H9 (cell line): ENCODE measurements around the gene HGF. TPM values are rescaled to one million over a fixed set of nuclear protein-coding genes. Genes with fewer than 3 reads are reported as not detected.

Source experiments
- DNase-seq: peaks from one replicate; pipeline ENCODE4 v3.0.0-alpha.2; 2017
- H2AFZ ChIP-seq: one replicate; pipeline ENCODE4 v1.6.1; 2013; ENCODE audit warnings: mild to moderate bottlenecking, low read length, control low read depth, moderate library complexity
- H2AK5ac ChIP-seq: 2 replicates; pipeline ENCODE4 v1.6.1; 2013; ENCODE audit warnings: low read length, control low read depth, mixed read lengths; ENCODE audit not compliant: insufficient read length
- H2BK120ac ChIP-seq: one replicate; pipeline ENCODE4 v1.6.1; 2013; ENCODE audit warnings: low read depth, mild to moderate bottlenecking, low read length, control low read depth, inconsistent platforms; ENCODE audit not compliant: poor library complexity, severe bottlenecking
- H2BK12ac ChIP-seq: 2 replicates; pipeline ENCODE4 v1.6.1; 2013; ENCODE audit warnings: low read length, control low read depth, mixed read lengths, low read depth; ENCODE audit not compliant: insufficient read length
- H2BK15ac ChIP-seq: 2 replicates; pipeline ENCODE4 v1.6.1; 2013; ENCODE audit warnings: low read depth, low read length, control low read depth
- H2BK20ac ChIP-seq: one replicate; pipeline ENCODE4 v1.6.1; 2013; ENCODE audit warnings: low read depth, mild to moderate bottlenecking, low read length, control low read depth, inconsistent platforms; ENCODE audit not compliant: poor library complexity, severe bottlenecking
- H2BK5ac ChIP-seq: 2 replicates; pipeline ENCODE4 v1.6.1; 2013; ENCODE audit warnings: low read length, control low read depth, mixed read lengths; ENCODE audit not compliant: insufficient read length
- H3K14ac ChIP-seq: 2 replicates; pipeline ENCODE4 v1.6.1; 2013; ENCODE audit warnings: low read length, control low read depth; ENCODE audit not compliant: insufficient read depth
- H3K18ac ChIP-seq: 2 replicates; pipeline ENCODE4 v1.6.1; 2013; ENCODE audit warnings: low read depth, mild to moderate bottlenecking, mixed read lengths, low read length, control low read depth; ENCODE audit not compliant: insufficient read length
- H3K23ac ChIP-seq: 2 replicates; pipeline ENCODE4 v1.6.1; 2013; ENCODE audit warnings: low read length, control low read depth, mixed read lengths, low read depth; ENCODE audit not compliant: insufficient read length
- H3K23me2 ChIP-seq: 2 replicates; pipeline ENCODE4 v1.6.1; 2013; ENCODE audit warnings: low read depth, mild to moderate bottlenecking, mixed read lengths, low read length, control low read depth; ENCODE audit not compliant: insufficient read length, poor library complexity, severe bottlenecking
- H3K27ac ChIP-seq: 2 replicates; pipeline ENCODE4 v1.5.1; 2013; ENCODE audit warnings: low read length, control low read depth, mixed read lengths, low read depth; ENCODE audit not compliant: insufficient read length
- H3K27me3 ChIP-seq: 2 replicates; pipeline ENCODE4 v1.6.1; 2013; ENCODE audit warnings: low read length, control low read depth, inconsistent platforms; ENCODE audit not compliant: insufficient read depth
- H3K4ac ChIP-seq: 2 replicates; pipeline ENCODE4 v1.6.1; 2013; ENCODE audit warnings: low read depth, mild to moderate bottlenecking, control low read depth, inconsistent platforms, low read length, moderate library complexity
- H3K4me1 ChIP-seq: 2 replicates; pipeline ENCODE4 v1.6.1; 2013; ENCODE audit warnings: low read length, control low read depth, inconsistent platforms; ENCODE audit not compliant: insufficient read depth
- H3K4me2 ChIP-seq: 2 replicates; pipeline ENCODE4 v1.6.1; 2013; ENCODE audit warnings: low read length, control low read depth, mixed read lengths; ENCODE audit not compliant: insufficient read length, insufficient read depth
- H3K56ac ChIP-seq: 2 replicates; pipeline ENCODE4 v1.6.1; 2013; ENCODE audit warnings: low read depth, mild to moderate bottlenecking, mixed read lengths, low read length, control low read depth; ENCODE audit not compliant: insufficient read length
- H3K79me1 ChIP-seq: 2 replicates; pipeline ENCODE4 v1.6.1; 2013; ENCODE audit warnings: low read depth, mild to moderate bottlenecking, moderate library complexity, low read length, control low read depth, inconsistent platforms; ENCODE audit not compliant: insufficient read depth, poor library complexity, severe bottlenecking
- H3K79me2 ChIP-seq: 2 replicates; pipeline ENCODE4 v1.6.1; 2013; ENCODE audit warnings: low read length, control low read depth, inconsistent platforms; ENCODE audit not compliant: insufficient read depth
- H3K9ac ChIP-seq: 2 replicates; pipeline ENCODE4 v1.6.1; 2013; ENCODE audit warnings: low read length, control low read depth, mixed read lengths; ENCODE audit not compliant: insufficient read length; ENCODE audit errors: extremely low read depth
- H3K9me3 ChIP-seq: one replicate; pipeline ENCODE4 v1.6.1; 2013; ENCODE audit warnings: low read depth, low read length, inconsistent platforms; ENCODE audit not compliant: control insufficient read depth
- H3T11ph ChIP-seq: one replicate; pipeline ENCODE4 v1.6.1; 2013; ENCODE audit warnings: mild to moderate bottlenecking, low read length, control low read depth, inconsistent platforms
- H4K20me1 ChIP-seq: one replicate; pipeline ENCODE4 v1.6.1; 2013; ENCODE audit not compliant: control insufficient read depth, insufficient read length, insufficient read depth
- H4K5ac ChIP-seq: 2 replicates; pipeline ENCODE4 v1.6.1; 2013; ENCODE audit warnings: low read depth, mild to moderate bottlenecking, mixed read lengths, low read length, control low read depth; ENCODE audit not compliant: insufficient read length
- H4K8ac ChIP-seq: replicated peaks from 2 replicates; pipeline ENCODE4 v1.6.1; 2013; ENCODE audit warnings: low read length, control low read depth, mixed read lengths, low read depth; ENCODE audit not compliant: insufficient read length
- H4K91ac ChIP-seq: 2 replicates; pipeline ENCODE4 v1.6.1; 2013; ENCODE audit warnings: low read depth, mild to moderate bottlenecking, moderate library complexity, mixed read lengths, low read length, control low read depth; ENCODE audit not compliant: insufficient read length
- H3K27ac Mint-ChIP-seq, 3 experiments: 2 replicates in 2 of 3; 3 replicates in 1 of 3; pipeline ENCODE4 v1.8.0; 2020 to 2021; ENCODE audit warnings: mixed read lengths in 3 of 3, mild to moderate bottlenecking in 1 of 3, moderate library complexity in 1 of 3
- H3K27me3 Mint-ChIP-seq: 2 replicates; pipeline ENCODE4 v1.8.0; 2021; ENCODE audit warnings: low read depth, mild to moderate bottlenecking, moderate library complexity, mixed read lengths
- H3K36me3 Mint-ChIP-seq, 3 experiments: 2 replicates in 2 of 3; 3 replicates in 1 of 3; pipeline ENCODE4 v1.8.0; 2020 to 2021; ENCODE audit warnings: low read depth in 3 of 3, mixed read lengths in 3 of 3; ENCODE audit not compliant: insufficient read depth in 1 of 3
- H3K4me1 Mint-ChIP-seq, 2 experiments: 2 replicates each; pipeline ENCODE4 v1.8.0; 2020; ENCODE audit warnings: mixed read lengths in 2 of 2
- H3K4me3 Mint-ChIP-seq, 2 experiments: 2 replicates in 1 of 2; 3 replicates in 1 of 2; pipeline ENCODE4 v1.8.0; 2020 to 2021; ENCODE audit warnings: mild to moderate bottlenecking in 2 of 2, mixed read lengths in 2 of 2, moderate library complexity in 1 of 2
- H3K9me3 Mint-ChIP-seq, 2 experiments: 2 replicates in 1 of 2; 3 replicates in 1 of 2; pipeline ENCODE4 v1.8.0; 2020; ENCODE audit warnings: mild to moderate bottlenecking in 2 of 2, mixed read lengths in 2 of 2, moderate library complexity in 1 of 2
- CTCF ChIP-seq: fragments of 200-600 bp; sonication (generic); conservative IDR thresholded peaks from 3 replicates; pipeline ENCODE4 v1.8.0; 2021; ENCODE audit warnings: antibody characterized with exemption, mild to moderate bottlenecking
- total RNA-seq: library from RNA; stranded (reverse); gene quantifications from 2 replicates; pipeline ENCODE4 v1.2.1, GENCODE V29; 2021

The HGF gene
- total RNA-seq, 1 experiment from 2014 or later, result 0.15 TPM

- no peak overlapping the region for H3K4ac ChIP-seq
- H2BK120ac ChIP-seq, result no peak overlapping the region
- H3K9ac ChIP-seq, result no peak overlapping the region
- Mint-ChIP-seq H3K9me3 (no peaks in the 10 kb centered on the region), H3K4me3 (no peak overlapping the region), H3K4me1 (peaks cover 4 to 5% of the 10 kb centered on the region in 2 experiments; a peak in 3 of 4 replicates), H3K36me3 (no peaks in the 10 kb centered on the region), H3K27ac (no peak overlapping the region), H3K27me3 (no peaks in the 10 kb centered on the region)
- no peaks in the 10 kb centered on the region for H3K79me1 ChIP-seq
- H2BK20ac ChIP-seq, result no peak overlapping the region
- no peak overlapping the region for H3K23ac ChIP-seq
- H2BK12ac ChIP-seq, result no peak overlapping the region
- no peak overlapping the region for H3K4me2 ChIP-seq
- H3K27ac ChIP-seq, result no peak overlapping the region
- H3K27me3 ChIP-seq, result no peaks in the 10 kb centered on the region
- H3K18ac ChIP-seq, result no peak overlapping the region
- H4K20me1 ChIP-seq, result no peaks in the 10 kb centered on the region
- no peaks in the 10 kb centered on the region for H3K79me2 ChIP-seq
- H2BK5ac ChIP-seq, result no peak overlapping the region
- H3K56ac ChIP-seq, result no peak overlapping the region
- no peak overlapping the region for H3T11ph ChIP-seq
- H2AK5ac ChIP-seq, result no peak overlapping the region
- H3K14ac ChIP-seq, result no peak overlapping the region
- no peak overlapping the region for H4K8ac ChIP-seq
- no peak for TF ChIP-seq CTCF
- H4K91ac ChIP-seq, result no peak overlapping the region
- no peak overlapping the region for H4K5ac ChIP-seq
- no peak overlapping the region for H2AFZ ChIP-seq
- no peak overlapping the region for H2BK15ac ChIP-seq
- DNase-seq, result no peak
- H3K23me2 ChIP-seq, result no peaks in the 10 kb centered on the region
- H3K9me3 ChIP-seq, result no peaks in the 10 kb centered on the region
- no peaks in the 10 kb centered on the region for H3K4me1 ChIP-seq
Observed at GRCh38 chr7:81698965-81699364, 70.9 kb downstream of the HGF start.
